ENCODE data around the gene PRSS3.

- TF ChIP-seq CTCF (conservative IDR thresholded peaks at IDR 0.05 in 1 of 2, IDR thresholded peaks at IDR 0.05 in 1 of 2; ENCODE audit: low read depth in 1 of 2, low read length in 2 of 2) (no peak), EZH2 (IDR thresholded peaks at IDR 0.05; ENCODE audit: low read length, missing control alignments) (no peak)
Observed at GRCh38 chr9:33815781-33816180, 20.4 kb downstream of the PRSS3 start.
